H1 (cell line): ENCODE results near the gene KAT5. TPM values are rescaled to one million over a fixed set of nuclear protein-coding genes. Genes with fewer than 3 reads are reported as not detected.
"Not testable (repeated sequence)": the region's sequence is repeated elsewhere in the genome, so short reads cannot be mapped to it uniquely, and the experiment has no call there.

Experiments
- CTCF ChIA-PET: fragments of 300-600 bp; sonication (Branson Sonifier 250); formaldehyde crosslinking; loops from one replicate; lab custom pipeline; 2021; ENCODE audit not compliant: partially characterized antibody; lab: Charles Lee
- POLR2A ChIA-PET: fragments of 300-600 bp; sonication (Branson Sonifier 250); formaldehyde crosslinking; loops from one replicate; lab custom pipeline; 2021; ENCODE audit warnings: inconsistent platforms; ENCODE audit not compliant: partially characterized antibody; lab: Charles Lee
- DNase-seq, 2 experiments: peaks; one replicate each; pipeline versions ENCODE4 v3.0.0 to v3.0.0-alpha.2; 2010 to 2022; ENCODE audit warnings: low spot score in 2 of 2, low read depth in 1 of 2, mixed read lengths in 1 of 2
- FAIRE-seq: peaks from 2 replicates; lab custom pipeline; 2011; peaks lifted over from hg19 to GRCh38; lab: Jason Lieb, UNC
- H2AFZ ChIP-seq: 2 replicates; pipeline ENCODE4 v1.8.1; 2012; ENCODE audit warnings: low read length, inconsistent platforms
- H2AK5ac ChIP-seq: 2 replicates; pipeline ENCODE4 v1.6.1; 2013; ENCODE audit warnings: low read depth, low read length
- H2BK120ac ChIP-seq: replicated peaks from 2 replicates; pipeline ENCODE3; 2013; ENCODE audit warnings: low read depth, low read length, inconsistent platforms
- H2BK12ac ChIP-seq: 2 replicates; pipeline ENCODE4 v1.6.1; 2013; ENCODE audit warnings: low read depth, low read length
- H2BK15ac ChIP-seq: 2 replicates; pipeline ENCODE4 v1.6.1; 2013; ENCODE audit warnings: low read length
- H2BK20ac ChIP-seq: 2 replicates; pipeline ENCODE4 v1.6.1; 2013; ENCODE audit warnings: low read length
- H2BK5ac ChIP-seq: 2 replicates; pipeline ENCODE4 v1.6.1; 2013; ENCODE audit warnings: low read depth, low read length
- H3K14ac ChIP-seq: 2 replicates; pipeline ENCODE4 v1.6.1; 2013; ENCODE audit warnings: inconsistent platforms; ENCODE audit not compliant: insufficient read length
- H3K18ac ChIP-seq: 2 replicates; pipeline ENCODE4 v1.6.1; 2013; ENCODE audit warnings: low read length; ENCODE audit errors: extremely low read depth
- H3K23ac ChIP-seq: 2 replicates; pipeline ENCODE4 v1.6.1; 2013; ENCODE audit warnings: inconsistent platforms; ENCODE audit not compliant: insufficient read length
- H3K23me2 ChIP-seq: 2 replicates; pipeline ENCODE4 v1.6.1; 2013; ENCODE audit warnings: low read depth, low read length
- H3K27ac ChIP-seq: 2 replicates; pipeline ENCODE4 v1.6.1; 2011; ENCODE audit warnings: low read depth, low read length, inconsistent platforms
- H3K27me3 ChIP-seq, 4 experiments: replicated peaks in 1 of 4; 1 replicate in 1 of 4; 2 replicates in 3 of 4; pipeline versions ENCODE4 v1.6.1 to v1.8.1; 2011 to 2013; ENCODE audit warnings: low read length in 3 of 4, mild to moderate bottlenecking in 3 of 4, inconsistent platforms in 2 of 4, mixed read lengths in 2 of 4, moderate library complexity in 1 of 4; ENCODE audit not compliant: control insufficient read depth in 3 of 4, insufficient read depth in 3 of 4; ENCODE audit errors: extremely low read depth in 1 of 4
- H3K36me3 ChIP-seq, 4 experiments: 2 replicates each; pipeline versions ENCODE4 v1.6.1 to v1.8.1; 2011 to 2013; ENCODE audit warnings: mild to moderate bottlenecking in 4 of 4, low read length in 3 of 4, moderate library complexity in 2 of 4, control low read depth in 1 of 4, inconsistent platforms in 1 of 4; ENCODE audit not compliant: insufficient read depth in 4 of 4, control insufficient read depth in 2 of 4
- H3K4ac ChIP-seq: replicated peaks from 2 replicates; pipeline ENCODE3; 2013; ENCODE audit warnings: low read length, low read depth, mixed read lengths, inconsistent platforms; ENCODE audit not compliant: insufficient read length
- H3K4me1 ChIP-seq, 4 experiments: replicated peaks in 1 of 4; 1 replicate in 1 of 4; 2 replicates in 3 of 4; pipeline versions ENCODE4 v1.6.1 to v1.8.1; 2011 to 2013; ENCODE audit warnings: low read length in 3 of 4, inconsistent platforms in 2 of 4, mixed read lengths in 1 of 4; ENCODE audit not compliant: insufficient read depth in 4 of 4, control insufficient read depth in 3 of 4
- H3K4me2 ChIP-seq, 2 experiments: 2 replicates each; pipeline versions ENCODE4 v1.6.1 to v1.8.1; 2011 to 2013; ENCODE audit warnings: low read depth in 2 of 2, low read length in 2 of 2, control low read depth in 1 of 2, inconsistent platforms in 1 of 2, mild to moderate bottlenecking in 1 of 2; ENCODE audit not compliant: insufficient read depth in 1 of 2
- H3K4me3 ChIP-seq, 4 experiments: fragments of 200-600, 300-600 bp in 1 of 4; sonication (generic), shearing (Covaris generic), sonication (Bioruptor Twin) in 1 of 4; 2 replicates each; pipeline versions ENCODE4 v1.5.1 to v1.8.1; 2011 to 2016; ENCODE audit warnings: low read length in 4 of 4, low read depth in 3 of 4, control low read depth in 2 of 4, inconsistent platforms in 2 of 4, mild to moderate bottlenecking in 2 of 4, mixed read lengths in 1 of 4, moderate library complexity in 1 of 4; ENCODE audit not compliant: insufficient read depth in 2 of 4; ENCODE audit errors: extremely low read depth in 1 of 4
- H3K56ac ChIP-seq: replicated peaks from 2 replicates; pipeline ENCODE3; 2013; ENCODE audit warnings: low read depth, mild to moderate bottlenecking, mixed read lengths, low read length, inconsistent platforms; ENCODE audit not compliant: insufficient read length
- H3K79me1 ChIP-seq: 2 replicates; pipeline ENCODE4 v1.6.1; 2013; ENCODE audit warnings: low read depth, low read length, control low read depth
- H3K79me2 ChIP-seq, 2 experiments: 2 replicates each; pipeline versions ENCODE4 v1.6.1 to v1.8.1; 2012 to 2013; ENCODE audit warnings: low read length in 2 of 2, mild to moderate bottlenecking in 2 of 2, inconsistent platforms in 1 of 2; ENCODE audit not compliant: insufficient read depth in 2 of 2, control insufficient read depth in 1 of 2
- H3K9ac ChIP-seq, 4 experiments: replicated peaks in 1 of 4; 1 replicate in 1 of 4; 2 replicates in 3 of 4; pipeline versions ENCODE4 v1.6.1 to v1.8.1; 2011 to 2013; ENCODE audit warnings: low read depth in 3 of 4, low read length in 3 of 4, control low read depth in 2 of 4, mild to moderate bottlenecking in 2 of 4, moderate library complexity in 2 of 4, inconsistent platforms in 1 of 4; ENCODE audit errors: extremely low read depth in 1 of 4
- H3K9me3 ChIP-seq, 2 experiments: 2 replicates each; pipeline versions ENCODE4 v1.6.1 to v1.8.1; 2012 to 2013; ENCODE audit warnings: mild to moderate bottlenecking in 2 of 2, moderate library complexity in 2 of 2, control low read depth in 1 of 2, inconsistent platforms in 1 of 2, low read depth in 1 of 2, low read length in 1 of 2, mixed read lengths in 1 of 2; ENCODE audit not compliant: insufficient read depth in 2 of 2
- H4K20me1 ChIP-seq, 2 experiments: replicated peaks in 1 of 2; 2 replicates each; pipeline versions ENCODE3 to v1.8.1; 2011 to 2013; ENCODE audit warnings: inconsistent platforms in 2 of 2, low read length in 2 of 2, mild to moderate bottlenecking in 1 of 2; ENCODE audit not compliant: insufficient read depth in 2 of 2, control insufficient read depth in 1 of 2
- H4K5ac ChIP-seq: 2 replicates; pipeline ENCODE4 v1.6.1; 2013; ENCODE audit warnings: low read length, low read depth, mixed read lengths, inconsistent platforms; ENCODE audit not compliant: insufficient read length
- H4K8ac ChIP-seq: 2 replicates; pipeline ENCODE4 v1.8.0; 2013; ENCODE audit warnings: mild to moderate bottlenecking, moderate library complexity, low read length, inconsistent platforms; ENCODE audit not compliant: insufficient read depth; ENCODE audit errors: extremely low read depth
- H4K91ac ChIP-seq: replicated peaks from 2 replicates; pipeline ENCODE3; 2013; ENCODE audit warnings: low read length, mixed read lengths, inconsistent platforms; ENCODE audit not compliant: insufficient read length
- BRCA1 ChIP-seq: IDR thresholded peaks from 2 replicates; pipeline ENCODE4 v1.6.1; 2012; ENCODE audit warnings: low read depth, low read length, improper control_type of control experiment
- WGBS, 2 experiments: shearing (Covaris generic) in 1 of 2; methylation state at CpG; one replicate each; pipeline versions ENCODE4 v1.1.6 to v1.1.7; 2013 to 2015; ENCODE audit warnings: low lambda C conversion rate in 2 of 2, mixed read lengths in 2 of 2, inconsistent platforms in 1 of 2, low coverage in 1 of 2, missing lambda C conversion rate in 1 of 2; ENCODE audit not compliant: insufficient replicate concordance in 2 of 2, insufficient coverage in 1 of 2, insufficient read length in 1 of 2; ENCODE audit errors: extremely low coverage in 1 of 2, missing lambda C conversion rate in 1 of 2; 5-methylcytosine and 5-hydroxymethylcytosine counted together
- polyA plus RNA-seq, 7 experiments: library from polyadenylated mRNA; depleted of rRNA in 3 of 7; stranded (reverse) in 5 of 7; unstranded in 2 of 7; fragments of >200 nt in 5 of 7; fragments of 200-250 nt in 2 of 7; gene quantifications; 1 replicate in 5 of 7; 2 replicates in 1 of 7; 4 replicates in 1 of 7; pipeline versions ENCODE4 v1.2.1 to v1.2.3, GENCODE V29; 2011 to 2013; ENCODE audit warnings: missing spikeins in 2 of 7, mixed read lengths in 2 of 7
- total RNA-seq: library from RNA; stranded (reverse); fragmentation: NEBNext Ultra II Directional; extraction: Animal tissue kit (Norgen Biotek cat#: 25700); gene quantifications from 2 replicates; pipeline ENCODE4 v1.2.1, GENCODE V29; 2021

Gene KAT5
- total and polyA plus RNA-seq, 2 of the 8 experiments (the other 6 are each of a cell fraction or from before 2014, with no cell fraction given): 26.7 to 37.4 TPM

DNA sequence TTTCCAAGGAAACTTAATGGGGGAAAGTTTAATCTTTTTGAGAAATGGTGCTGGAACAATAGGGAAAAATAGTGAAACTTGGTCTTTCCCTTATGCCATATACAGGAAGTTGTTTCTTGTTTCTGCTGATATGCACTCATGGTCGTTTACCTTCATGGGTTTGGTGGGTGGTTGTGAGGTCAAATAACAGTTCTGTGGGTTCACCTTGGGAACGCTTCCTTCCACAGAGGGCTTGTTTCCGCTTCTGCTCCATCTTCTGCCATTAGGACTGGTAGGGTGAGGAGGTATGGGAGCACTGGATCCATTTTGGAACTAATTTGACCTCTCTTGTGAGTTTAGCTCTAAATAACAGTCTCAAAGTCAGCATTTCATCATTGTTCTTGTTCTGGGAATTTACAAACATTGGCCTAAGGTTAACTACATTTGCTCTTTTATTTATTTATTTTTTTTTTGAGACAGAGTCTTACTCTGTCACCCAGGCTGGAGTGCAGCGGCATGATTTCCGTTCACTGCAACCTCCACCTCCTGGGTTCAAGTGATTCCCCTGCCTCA lies 31.8 kb upstream of the KAT5 start (continued):
- TF ChIP-seq BRCA1: no peak

DNA sequence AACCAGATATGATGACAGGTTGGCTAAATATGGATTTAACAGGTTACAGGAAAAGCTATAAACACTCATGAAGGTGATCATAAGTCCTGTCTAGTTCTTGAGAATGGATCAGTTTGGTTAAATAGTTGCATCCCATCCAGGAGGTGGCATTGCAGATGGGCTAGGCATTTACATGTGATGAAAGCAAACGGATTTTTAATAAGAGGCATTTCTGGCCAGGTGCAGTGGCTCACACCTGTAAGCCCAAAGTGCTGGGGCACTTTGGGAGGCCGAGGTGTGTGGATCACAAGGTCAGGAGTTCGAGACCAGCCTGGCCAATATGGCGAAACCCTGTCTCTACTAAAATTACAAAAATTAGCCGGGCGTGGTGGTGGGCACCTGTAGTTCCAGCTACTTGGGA lies 28.6 kb upstream of the KAT5 start:
- H3K9me3 ChIP-seq, H3K56ac ChIP-seq, H3K79me2 ChIP-seq, H4K20me1 ChIP-seq, H4K5ac ChIP-seq, H3K79me1 ChIP-seq, H3K4me1 ChIP-seq, H2BK12ac ChIP-seq, H4K91ac ChIP-seq, H3K36me3 ChIP-seq, H3K18ac ChIP-seq, H2AK5ac ChIP-seq, H4K8ac ChIP-seq, H3K9ac ChIP-seq, H2BK20ac ChIP-seq, H3K4me3 ChIP-seq, H2BK120ac ChIP-seq, H3K27ac ChIP-seq, CTCF ChIA-PET, H2BK5ac ChIP-seq, H3K23ac ChIP-seq, H3K27me3 ChIP-seq, H3K4me2 ChIP-seq, H2BK15ac ChIP-seq, H3K14ac ChIP-seq, DNase-seq, FAIRE-seq, H3K4ac ChIP-seq, POLR2A ChIA-PET, H2AFZ ChIP-seq, H3K23me2 ChIP-seq: not testable (repeated sequence)
- WGBS, 2 experiments: 88% methylated on average over 6 of the region's 6 CpGs; no CpG with 5 or more reads in 1 of the 2 experiments
